NB4 (cell line): ENCODE data around the gene NDC1.

Source experiments
- DNase-seq: peaks from one replicate; pipeline ENCODE4 v3.0.0; 2010; ENCODE audit warnings: low read depth
- H3K4me3 ChIP-seq: one replicate; pipeline ENCODE4 v1.5.1; 2011; ENCODE audit warnings: mild to moderate bottlenecking, low read depth, low read length, moderate library complexity
- MYC ChIP-seq: IDR thresholded peaks from 2 replicates; pipeline ENCODE4 v1.6.1; 2011; ENCODE audit warnings: low read depth, low read length
- POLR2A ChIP-seq: IDR thresholded peaks from 2 replicates; pipeline ENCODE4 v1.6.1; 2011; ENCODE audit warnings: mild to moderate bottlenecking; ENCODE audit not compliant: insufficient read length; ENCODE audit errors: extremely low read depth
- TF ChIP-seq, protein P1 (sequence below): IDR thresholded peaks from one replicate; pipeline ENCODE4 v1.5.1; 2012; ENCODE audit warnings: low read depth, low read length
- TF ChIP-seq, protein P2 (sequence below): IDR thresholded peaks from 2 replicates; pipeline ENCODE4 v1.6.1; 2011; ENCODE audit warnings: low read depth, low read length

Gene NDC1

DNA sequence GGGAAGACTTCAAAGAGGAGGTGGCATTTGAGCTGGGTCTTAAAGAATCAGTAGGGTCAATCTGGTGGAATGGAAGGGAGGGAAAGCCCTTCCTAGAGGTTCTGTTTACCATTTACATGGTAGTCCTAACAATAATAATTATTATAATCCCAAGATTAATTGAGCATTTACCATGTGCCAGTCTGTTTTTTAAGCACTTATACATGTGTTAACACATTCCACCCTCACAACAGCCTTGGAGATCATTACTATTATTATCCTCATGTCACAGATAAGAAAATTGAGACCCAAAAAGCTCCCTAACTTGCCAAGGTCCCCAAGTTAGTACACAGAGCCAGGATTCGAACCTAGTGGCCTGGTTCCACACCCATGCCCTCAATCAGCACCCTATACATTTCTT is 109.9 kb downstream of the NDC1 start:
- TF ChIP-seq POLR2A = no peak
- TF ChIP-seq, protein P1, sequence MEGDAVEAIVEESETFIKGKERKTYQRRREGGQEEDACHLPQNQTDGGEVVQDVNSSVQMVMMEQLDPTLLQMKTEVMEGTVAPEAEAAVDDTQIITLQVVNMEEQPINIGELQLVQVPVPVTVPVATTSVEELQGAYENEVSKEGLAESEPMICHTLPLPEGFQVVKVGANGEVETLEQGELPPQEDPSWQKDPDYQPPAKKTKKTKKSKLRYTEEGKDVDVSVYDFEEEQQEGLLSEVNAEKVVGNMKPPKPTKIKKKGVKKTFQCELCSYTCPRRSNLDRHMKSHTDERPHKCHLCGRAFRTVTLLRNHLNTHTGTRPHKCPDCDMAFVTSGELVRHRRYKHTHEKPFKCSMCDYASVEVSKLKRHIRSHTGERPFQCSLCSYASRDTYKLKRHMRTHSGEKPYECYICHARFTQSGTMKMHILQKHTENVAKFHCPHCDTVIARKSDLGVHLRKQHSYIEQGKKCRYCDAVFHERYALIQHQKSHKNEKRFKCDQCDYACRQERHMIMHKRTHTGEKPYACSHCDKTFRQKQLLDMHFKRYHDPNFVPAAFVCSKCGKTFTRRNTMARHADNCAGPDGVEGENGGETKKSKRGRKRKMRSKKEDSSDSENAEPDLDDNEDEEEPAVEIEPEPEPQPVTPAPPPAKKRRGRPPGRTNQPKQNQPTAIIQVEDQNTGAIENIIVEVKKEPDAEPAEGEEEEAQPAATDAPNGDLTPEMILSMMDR = no peak
- TF ChIP-seq, protein P2, sequence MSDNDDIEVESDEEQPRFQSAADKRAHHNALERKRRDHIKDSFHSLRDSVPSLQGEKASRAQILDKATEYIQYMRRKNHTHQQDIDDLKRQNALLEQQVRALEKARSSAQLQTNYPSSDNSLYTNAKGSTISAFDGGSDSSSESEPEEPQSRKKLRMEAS = no peak
- no peak for TF ChIP-seq MYC
- DNase-seq = no peak
- H3K4me3 ChIP-seq = no peak overlapping the region

DNA sequence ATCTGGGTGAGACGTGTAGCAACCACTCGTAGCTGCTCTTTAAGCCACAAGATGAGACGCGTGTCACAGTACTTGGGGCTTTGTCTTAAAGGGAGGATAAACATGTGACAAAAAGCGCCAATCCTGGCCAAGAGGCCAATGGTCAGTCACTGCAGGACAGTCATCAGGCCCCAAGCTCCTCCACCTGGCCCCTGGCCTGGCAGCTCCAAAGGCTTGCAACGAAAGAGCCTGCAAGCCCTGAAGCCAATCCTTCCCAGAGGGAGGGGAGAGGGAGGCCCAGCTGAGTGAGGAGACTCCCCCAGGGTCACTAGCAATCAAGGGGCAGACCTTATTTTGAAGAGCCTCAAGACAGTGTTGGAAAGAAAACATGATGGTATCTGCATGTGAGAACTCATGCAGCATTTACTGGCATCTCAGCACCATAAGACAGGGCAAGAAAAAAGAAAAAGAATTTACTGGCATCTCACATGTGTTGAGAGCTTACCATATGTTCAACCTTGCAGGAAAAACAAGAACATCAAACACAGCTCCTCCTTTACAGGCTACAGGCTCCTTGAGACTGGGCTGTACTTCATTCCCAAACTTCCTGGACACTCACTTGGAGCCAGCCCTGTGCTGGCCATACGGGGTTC is 110.5 kb downstream of the NDC1 start:
- TF ChIP-seq, protein P1 = no peak
- TF ChIP-seq POLR2A = no peak
- TF ChIP-seq, protein P2 = no peak
- TF ChIP-seq MYC = no peak
- DNase-seq = no peak

DNA sequence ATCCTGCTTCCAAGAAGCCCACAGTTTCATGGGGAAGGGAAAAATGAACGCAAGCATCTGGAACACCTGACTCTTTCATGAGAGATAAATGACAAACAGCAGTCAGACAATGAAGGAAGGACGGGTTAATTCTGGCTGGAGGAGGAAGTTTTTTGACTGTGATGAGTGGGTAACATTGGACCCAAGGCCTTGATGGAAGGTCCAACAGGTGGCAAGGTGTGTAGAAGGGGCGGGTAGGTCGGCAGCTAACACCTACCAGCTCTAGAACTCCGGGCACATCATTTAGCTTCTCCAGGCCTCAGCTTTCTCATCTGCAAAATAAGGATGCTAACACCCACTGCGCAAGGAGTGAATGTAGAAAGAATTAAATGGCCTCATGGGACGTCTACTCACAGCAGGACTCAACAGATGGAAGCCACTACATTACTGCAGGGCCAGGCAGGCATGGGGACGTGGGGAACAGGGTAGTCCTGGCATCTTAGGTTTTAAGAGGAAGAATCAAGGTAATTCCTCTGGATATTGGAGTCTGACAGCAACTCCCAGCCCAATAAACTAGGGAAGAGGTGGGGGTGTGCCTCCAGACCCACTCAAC is 112.0 kb downstream of the NDC1 start:
- no peak overlapping the region for H3K4me3 ChIP-seq
- TF ChIP-seq, protein P2 = no peak
- TF ChIP-seq MYC (no peak), POLR2A (no peak)
- TF ChIP-seq, protein P1 = no peak
- peak; percentile 76 for DNase-seq

More for the DNA sequence above, 110.5 kb downstream of the NDC1 start:
- H3K4me3 ChIP-seq = no peak overlapping the region

DNA sequence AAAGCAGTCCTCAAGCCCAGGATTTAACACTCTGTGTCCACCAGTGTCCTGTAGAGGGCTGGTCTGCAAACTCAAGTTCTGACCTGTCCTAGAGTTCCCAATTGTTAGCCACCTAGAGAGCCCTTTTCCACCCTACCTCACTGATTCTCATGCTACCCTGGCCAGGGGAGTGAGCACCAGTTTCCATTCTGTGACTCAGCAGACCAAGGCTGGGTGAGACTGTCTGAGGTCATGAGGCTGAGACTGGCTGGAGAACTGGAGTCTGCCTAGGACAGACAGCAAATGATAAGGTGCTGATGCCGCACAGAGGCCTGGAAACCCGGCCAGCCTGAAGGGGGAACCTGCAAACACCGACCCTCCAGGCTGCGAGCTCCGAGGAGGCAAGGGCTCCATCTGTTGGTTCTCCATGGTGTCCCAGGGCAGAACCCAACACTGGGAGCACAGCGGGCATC is 112.8 kb downstream of the NDC1 start:
- peak; percentile 15 for DNase-seq
- no peak overlapping the region for H3K4me3 ChIP-seq
- TF ChIP-seq POLR2A = no peak
- TF ChIP-seq, protein P1 = peak; percentile 13

DNA sequence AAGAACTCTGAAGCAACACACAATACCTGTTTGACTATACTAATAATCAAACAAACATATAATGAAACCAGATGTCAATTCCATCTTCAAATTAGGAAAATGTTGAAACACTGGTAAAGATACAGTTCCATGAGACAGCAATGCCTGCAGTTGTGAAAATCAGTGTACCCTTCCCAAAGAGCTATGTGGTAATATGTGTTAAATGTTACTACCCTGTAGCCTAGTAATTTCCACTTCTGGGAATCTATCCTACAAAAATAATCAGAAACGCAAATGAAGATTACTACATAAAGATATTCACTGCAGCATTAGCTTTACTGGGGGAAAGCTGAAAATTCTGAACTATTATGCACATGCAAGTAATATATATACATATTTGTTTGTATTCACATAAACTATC is 116.1 kb downstream of the NDC1 start:
- H3K4me3 ChIP-seq = no peak overlapping the region
- no peak for DNase-seq
- TF ChIP-seq, protein P1 = no peak
- TF ChIP-seq, protein P2 = no peak
- TF ChIP-seq POLR2A = no peak
- TF ChIP-seq MYC = no peak

DNA sequence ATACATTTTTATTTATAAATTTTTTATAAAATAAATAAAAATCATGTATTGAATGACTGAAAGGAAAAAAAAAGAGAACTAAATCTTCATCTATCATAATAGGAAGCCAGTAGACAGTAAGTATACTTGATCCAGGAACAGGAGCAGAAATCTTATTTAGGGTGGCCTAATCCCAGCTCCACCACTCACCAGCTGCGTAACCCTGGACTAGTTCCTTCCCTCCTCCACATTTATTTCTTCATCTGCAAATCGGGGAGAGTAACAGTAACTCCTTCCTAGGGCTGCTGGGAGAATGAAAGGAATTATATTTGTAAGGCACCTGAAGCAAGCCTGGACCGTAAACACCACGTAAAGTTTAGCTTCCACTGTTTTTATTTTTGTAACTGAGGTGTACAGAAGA is 117.0 kb downstream of the NDC1 start:
- no peak for DNase-seq
- TF ChIP-seq, protein P2 = no peak
- TF ChIP-seq, protein P1 = no peak
- TF ChIP-seq POLR2A (no peak), MYC (no peak)
- no peak overlapping the region for H3K4me3 ChIP-seq
